ENCODE results near the gene CMIP. TPM values are rescaled to one million over a fixed set of nuclear protein-coding genes. Genes with fewer than 3 reads are reported as not detected.

Gene CMIP
- total RNA-seq, 4 donors from 2014 or later, result 44.6 to 152 (median 76.5) TPM

- Histone ChIP-seq H3K4me3 (peak overlapping the region in 1 of 4 donors; percentile 44), H3K4me1 (peaks cover 0 to 7% (median 0%) of the 10 kb centered on the region in 4 donors), H3K9me3 (no peaks in the 10 kb centered on the region), H3K36me3 (peaks cover 0 to 62% (median 0%) of the 10 kb centered on the region in 3 donors), H3K27me3 (no peaks in the 10 kb centered on the region), H3K27ac (peak overlapping the region in 2 of 4 donors; percentile 53 to 78)
- no peak for DNase-seq
- no peak for TF ChIP-seq CTCF (IDR thresholded peaks at IDR 0.05)
- TF ChIP-seq POLR2A (IDR thresholded peaks at IDR 0.05), result no peak
Observed at GRCh38 chr16:81655469-81656162, 211.0 kb downstream of the CMIP start.

- H3K36me3 ChIP-seq, result peaks cover 0 to 70% (median 0%) of the 10 kb centered on the region in 3 donors
Observed at GRCh38 chr16:81657224-81657623, 212.6 kb downstream of the CMIP start.

GRCh38 chr16:81657781-81658180 is 213.2 kb downstream of the CMIP start:
- peaks cover 0 to 7% (median 0%) of the 10 kb centered on the region in 4 donors for H3K4me1 ChIP-seq
- H3K9me3 ChIP-seq, result no peaks in the 10 kb centered on the region
- TF ChIP-seq POLR2A (IDR thresholded peaks at IDR 0.05), result no peak
- no peak for TF ChIP-seq CTCF (IDR thresholded peaks at IDR 0.05)
- H3K36me3 ChIP-seq, result peaks cover 0 to 70% (median 0%) of the 10 kb centered on the region in 3 donors
- H3K27me3 ChIP-seq, result no peaks in the 10 kb centered on the region
- peak overlapping the region in 1 of 4 donors; percentile 78 for H3K27ac ChIP-seq
- no peak overlapping the region for H3K4me3 ChIP-seq
- no peak for DNase-seq

More at GRCh38 chr16:81657224-81657623, 212.6 kb downstream of the CMIP start:
- Histone ChIP-seq H3K9me3 (no peaks in the 10 kb centered on the region), H3K27me3 (no peaks in the 10 kb centered on the region), H3K4me3 (no peak overlapping the region), H3K27ac (peak overlapping the region in 2 of 4 donors; percentile 55 to 78), H3K4me1 (peaks cover 0 to 7% (median 0%) of the 10 kb centered on the region in 4 donors)
- no peak for DNase-seq
- no peak for TF ChIP-seq POLR2A (IDR thresholded peaks at IDR 0.05)

GRCh38 chr16:81658373-81658772 is 213.8 kb downstream of the CMIP start:
- Histone ChIP-seq H3K27me3 (no peaks in the 10 kb centered on the region), H3K27ac (peak overlapping the region in 1 of 4 donors; percentile 78), H3K4me1 (peaks cover 0 to 7% (median 0%) of the 10 kb centered on the region in 4 donors), H3K36me3 (peaks cover 0 to 69% (median 0%) of the 10 kb centered on the region in 3 donors), H3K9me3 (no peaks in the 10 kb centered on the region), H3K4me3 (no peak overlapping the region)
- no peak for DNase-seq
- TF ChIP-seq CTCF (IDR thresholded peaks at IDR 0.05) (no peak), POLR2A (IDR thresholded peaks at IDR 0.05) (no peak)

- Histone ChIP-seq H3K36me3 (peaks cover 0 to 70% (median 0%) of the 10 kb centered on the region in 3 donors), H3K27me3 (no peaks in the 10 kb centered on the region), H3K27ac (no peak overlapping the region), H3K9me3 (no peaks in the 10 kb centered on the region), H3K4me3 (no peak overlapping the region), H3K4me1 (peaks cover 0 to 5% (median 0%) of the 10 kb centered on the region in 4 donors)
- DNase-seq, result no peak
- TF ChIP-seq CTCF (IDR thresholded peaks at IDR 0.05), result no peak
- TF ChIP-seq POLR2A (IDR thresholded peaks at IDR 0.05), result no peak
Observed at GRCh38 chr16:81659249-81659648, 214.6 kb downstream of the CMIP start.

GRCh38 chr16:81661082-81661481 is 216.5 kb downstream of the CMIP start:
- no peaks in the 10 kb centered on the region for H3K9me3 ChIP-seq

More at GRCh38 chr16:81661082-81661481, 216.5 kb downstream of the CMIP start:
- H3K27me3 ChIP-seq, result no peaks in the 10 kb centered on the region
- TF ChIP-seq CTCF (IDR thresholded peaks at IDR 0.05), result no peak
- TF ChIP-seq POLR2A (IDR thresholded peaks at IDR 0.05), result no peak
- H3K4me1 ChIP-seq, result peaks cover 0 to 4% (median 0%) of the 10 kb centered on the region in 4 donors
- H3K4me3 ChIP-seq, result no peak overlapping the region
- peak overlapping the region in 1 of 4 donors; percentile 11 for H3K27ac ChIP-seq
- peaks cover 0 to 80% (median 0%) of the 10 kb centered on the region in 3 donors for H3K36me3 ChIP-seq
- DNase-seq, result no peak

Measured in Peyer's patch (tissue), 4 donors.